DOHH2 (cell line): ENCODE measurements around the gene RAB29.

Source experiments
- H3F3A ChIP-seq: fragments of 200-600 bp; sonication (generic), shearing (Covaris generic); 2 replicates; pipeline ENCODE4 v1.6.0; 2016; ENCODE audit warnings: antibody characterized with exemption, mild to moderate bottlenecking; ENCODE audit not compliant: control insufficient read depth, insufficient read depth
- H3K27ac ChIP-seq: fragments of 200-600 bp; sonication (generic); 2 replicates; pipeline ENCODE4 v1.5.1; 2014; ENCODE audit warnings: low read depth, mild to moderate bottlenecking, low read length, moderate library complexity
- H3K27me3 ChIP-seq: fragments of 200-600 bp; sonication (generic); 2 replicates; pipeline ENCODE4 v1.6.1; 2014; ENCODE audit warnings: mild to moderate bottlenecking, low read length, mixed read lengths; ENCODE audit not compliant: control insufficient read depth
- H3K36me3 ChIP-seq: fragments of 200-600 bp; sonication (generic); 2 replicates; pipeline ENCODE4 v1.6.1; 2014; ENCODE audit warnings: mild to moderate bottlenecking, low read length, moderate library complexity, mixed read lengths; ENCODE audit not compliant: control insufficient read depth
- H3K4me1 ChIP-seq: fragments of 200-600 bp; sonication (generic); 2 replicates; pipeline ENCODE4 v1.6.1; 2014; ENCODE audit warnings: mild to moderate bottlenecking, low read length, mixed read lengths; ENCODE audit not compliant: control insufficient read depth
- H3K4me2 ChIP-seq: fragments of 200-600 bp; sonication (generic); 2 replicates; pipeline ENCODE4 v1.6.0; 2014; ENCODE audit warnings: mild to moderate bottlenecking, low read length, moderate library complexity
- H3K4me3 ChIP-seq: fragments of 200-600 bp; sonication (generic); 2 replicates; pipeline ENCODE4 v1.5.1; 2014; ENCODE audit warnings: mild to moderate bottlenecking, low read length, mixed read lengths
- H3K79me2 ChIP-seq: fragments of 200-600 bp; sonication (generic); 2 replicates; pipeline ENCODE4 v1.6.1; 2014; ENCODE audit warnings: mild to moderate bottlenecking, low read length, mixed read lengths; ENCODE audit not compliant: control insufficient read depth
- H3K9me2 ChIP-seq: fragments of 200-600 bp; sonication (generic); replicated peaks from 2 replicates; pipeline ENCODE4 v1.6.1; 2014; ENCODE audit warnings: mild to moderate bottlenecking, low read length, mixed read lengths; ENCODE audit not compliant: control insufficient read depth
- H3K9me3 ChIP-seq: fragments of 200-600 bp; sonication (generic); 2 replicates; pipeline ENCODE4 v1.6.1; 2014; ENCODE audit warnings: antibody characterized with exemption, low read length, mixed read lengths; ENCODE audit not compliant: control insufficient read depth, insufficient read depth
- H4K20me1 ChIP-seq: fragments of 200-600 bp; sonication (generic); 2 replicates; pipeline ENCODE4 v1.6.0; 2014; ENCODE audit warnings: low read depth, mild to moderate bottlenecking, antibody characterized with exemption, low read length, moderate library complexity; ENCODE audit not compliant: control insufficient read depth, insufficient read depth
- EZH2phosphoT487 ChIP-seq: fragments of 200-600 bp; sonication (generic); IDR thresholded peaks from 2 replicates; pipeline ENCODE4 v1.6.1; 2017; ENCODE audit warnings: borderline replicate concordance, mild to moderate bottlenecking, antibody characterized with exemption, low read length, moderate library complexity, mixed read lengths
- TF ChIP-seq, protein P1 (sequence below): fragments of 200-600 bp; sonication (generic); IDR thresholded peaks from one replicate; pipeline ENCODE4 v1.5.1; 2014; ENCODE audit warnings: antibody characterized with exemption, mild to moderate bottlenecking, low read depth, low read length; ENCODE audit not compliant: poor library complexity, severe bottlenecking

The RAB29 gene

DNA sequence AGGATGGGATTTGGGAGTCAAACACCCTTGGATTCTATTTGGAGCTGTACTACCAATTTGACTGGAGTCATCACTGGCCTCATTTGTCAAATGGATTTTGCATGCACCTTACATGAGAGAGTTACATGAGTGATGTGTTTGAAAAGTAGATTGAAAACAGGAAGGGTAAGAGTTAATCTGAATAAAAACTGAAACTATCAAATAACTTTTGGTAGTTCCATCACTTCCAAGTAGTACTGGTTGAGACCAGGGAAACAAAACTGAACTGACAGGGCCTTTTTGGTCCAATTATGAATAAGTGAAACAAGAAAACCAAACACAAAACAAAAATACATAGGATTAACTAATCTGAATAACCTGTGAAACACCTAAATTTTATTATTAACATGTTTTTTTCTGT lies 55.5 kb downstream of the RAB29 start:
- Histone ChIP-seq H3K27me3 (no peaks in the 10 kb centered on the region), H3K27ac (no peak overlapping the region), H3K4me1 (no peaks in the 10 kb centered on the region), H3K36me3 (peaks cover 92% of the 10 kb centered on the region), H3F3A (peaks cover 28% of the 10 kb centered on the region), H3K79me2 (peaks cover 8% of the 10 kb centered on the region; the same call in 1 of the 2 replicates), H3K9me2 (no peaks in the 10 kb centered on the region), H3K9me3 (no peaks in the 10 kb centered on the region), H3K4me3 (no peak overlapping the region), H3K4me2 (no peak overlapping the region), H4K20me1 (no peaks in the 10 kb centered on the region)
- TF ChIP-seq EZH2phosphoT487, result no peak
- TF ChIP-seq, protein P1, sequence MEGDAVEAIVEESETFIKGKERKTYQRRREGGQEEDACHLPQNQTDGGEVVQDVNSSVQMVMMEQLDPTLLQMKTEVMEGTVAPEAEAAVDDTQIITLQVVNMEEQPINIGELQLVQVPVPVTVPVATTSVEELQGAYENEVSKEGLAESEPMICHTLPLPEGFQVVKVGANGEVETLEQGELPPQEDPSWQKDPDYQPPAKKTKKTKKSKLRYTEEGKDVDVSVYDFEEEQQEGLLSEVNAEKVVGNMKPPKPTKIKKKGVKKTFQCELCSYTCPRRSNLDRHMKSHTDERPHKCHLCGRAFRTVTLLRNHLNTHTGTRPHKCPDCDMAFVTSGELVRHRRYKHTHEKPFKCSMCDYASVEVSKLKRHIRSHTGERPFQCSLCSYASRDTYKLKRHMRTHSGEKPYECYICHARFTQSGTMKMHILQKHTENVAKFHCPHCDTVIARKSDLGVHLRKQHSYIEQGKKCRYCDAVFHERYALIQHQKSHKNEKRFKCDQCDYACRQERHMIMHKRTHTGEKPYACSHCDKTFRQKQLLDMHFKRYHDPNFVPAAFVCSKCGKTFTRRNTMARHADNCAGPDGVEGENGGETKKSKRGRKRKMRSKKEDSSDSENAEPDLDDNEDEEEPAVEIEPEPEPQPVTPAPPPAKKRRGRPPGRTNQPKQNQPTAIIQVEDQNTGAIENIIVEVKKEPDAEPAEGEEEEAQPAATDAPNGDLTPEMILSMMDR, result no peak

DNA sequence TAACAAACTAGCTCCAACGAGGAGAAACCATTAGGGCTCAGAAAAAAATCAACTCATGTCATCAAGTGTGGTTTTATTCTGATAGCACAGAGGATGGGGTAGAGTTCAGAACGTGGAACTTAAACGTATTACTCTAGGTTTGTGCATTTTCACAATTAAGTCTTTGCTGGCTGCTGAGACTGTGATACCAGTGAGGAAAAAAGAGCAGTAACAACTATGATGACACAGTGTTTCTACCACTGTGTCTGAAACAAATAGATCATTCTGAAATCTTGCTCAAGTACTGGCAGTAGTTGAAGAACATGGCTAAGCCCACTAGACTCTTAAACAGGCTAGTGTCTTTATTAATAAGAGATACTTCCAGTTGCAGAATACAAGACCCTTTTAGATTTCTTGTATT lies 56.3 kb downstream of the RAB29 start:
- H3K27me3 ChIP-seq, result no peaks in the 10 kb centered on the region
- peaks cover 33% of the 10 kb centered on the region for H3F3A ChIP-seq
- H3K36me3 ChIP-seq, result peaks cover 90% of the 10 kb centered on the region

More for the DNA sequence above, 56.3 kb downstream of the RAB29 start:
- H3K79me2 ChIP-seq, result peaks cover 3% of the 10 kb centered on the region; the same call in 1 of the 2 replicates
- H3K4me1 ChIP-seq, result no peaks in the 10 kb centered on the region
- H3K27ac ChIP-seq, result no peak overlapping the region
- H4K20me1 ChIP-seq, result no peaks in the 10 kb centered on the region
- no peak overlapping the region for H3K4me3 ChIP-seq
- TF ChIP-seq, protein P1, result no peak
- TF ChIP-seq EZH2phosphoT487, result no peak
- H3K4me2 ChIP-seq, result no peak overlapping the region
- H3K9me3 ChIP-seq, result no peaks in the 10 kb centered on the region
- no peaks in the 10 kb centered on the region for H3K9me2 ChIP-seq
